NT2/D1 (cell line): ENCODE data around the gene C2CD4B.

ENCODE experiments used
- SUZ12 ChIP-seq: IDR thresholded peaks from 2 replicates; pipeline ENCODE4 v1.6.1; 2011; ENCODE audit not compliant: insufficient read length, insufficient read depth; ENCODE audit errors: extremely low read depth
- YY1 ChIP-seq: IDR thresholded peaks from 2 replicates; pipeline ENCODE4 v1.6.1; 2011; ENCODE audit not compliant: insufficient read length, insufficient read depth
- ZNF274 ChIP-seq: IDR thresholded peaks from 2 replicates; pipeline ENCODE4 v1.6.1; 2011; ENCODE audit warnings: mild to moderate bottlenecking, low read depth, low read length

DNA sequence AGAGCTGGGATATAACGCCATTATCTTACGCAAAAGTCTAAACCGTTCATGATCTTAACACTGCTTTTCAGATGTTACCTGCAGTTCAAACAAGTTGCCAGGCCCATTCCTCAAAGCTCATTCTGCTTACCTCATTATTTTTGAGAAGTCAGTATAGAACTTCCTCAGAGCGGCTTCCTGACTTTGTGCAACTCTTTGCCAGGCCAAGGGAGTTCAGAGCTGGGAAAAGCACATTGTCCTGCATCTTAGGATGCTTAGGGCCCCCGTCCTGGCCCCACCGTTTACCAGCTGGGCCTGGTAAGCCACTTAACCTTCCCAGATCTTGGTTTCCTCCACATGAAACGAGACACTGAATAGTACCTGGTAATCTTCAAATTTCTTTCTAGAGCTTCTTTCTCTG, 6.8 kb upstream of the C2CD4B start:
- TF ChIP-seq ZNF274 (no peak), YY1 (no peak), SUZ12 (no peak)
